MM.1S (cell line): ENCODE results near the gene HECTD3.
"Not testable (repeated sequence)": the region's sequence is repeated elsewhere in the genome, so short reads cannot be mapped to it uniquely, and the experiment has no call there.

Source experiments
- DNase-seq: peaks from one replicate; pipeline ENCODE4 v3.0.0-alpha.2; 2015
- H2AFZ ChIP-seq: fragments of 300-600 bp; sonication (generic); 2 replicates; pipeline ENCODE4 v1.6.0; 2016; ENCODE audit warnings: antibody characterized with exemption, low read length
- H3F3A ChIP-seq: fragments of 300-600 bp; sonication (generic); 2 replicates; pipeline ENCODE4 v1.6.1; 2016; ENCODE audit warnings: mild to moderate bottlenecking, antibody characterized with exemption, low read length, moderate library complexity, mixed read lengths; ENCODE audit not compliant: insufficient read depth
- H3K27ac ChIP-seq: fragments of 300-600 bp; sonication (generic); 2 replicates; pipeline ENCODE4 v1.5.1; 2016; ENCODE audit warnings: mild to moderate bottlenecking, low read length
- H3K27me3 ChIP-seq: fragments of 300-600 bp; sonication (generic); replicated peaks from 2 replicates; pipeline ENCODE4 v1.6.0; 2016; ENCODE audit warnings: low read length; ENCODE audit not compliant: insufficient read depth
- H3K36me3 ChIP-seq: fragments of 300-600 bp; sonication (generic); replicated peaks from 2 replicates; pipeline ENCODE4 v1.6.1; 2016; ENCODE audit warnings: mild to moderate bottlenecking, low read length, mixed read lengths; ENCODE audit not compliant: insufficient read depth
- H3K4me1 ChIP-seq: fragments of 300-600 bp; sonication (generic); 2 replicates; pipeline ENCODE4 v1.6.1; 2016; ENCODE audit warnings: low read length, mixed read lengths
- H3K4me2 ChIP-seq: fragments of 300-600 bp; sonication (generic); 2 replicates; pipeline ENCODE4 v1.6.0; 2016; ENCODE audit warnings: low read depth, low read length
- H3K4me3 ChIP-seq: fragments of 300-600 bp; sonication (generic); 2 replicates; pipeline ENCODE4 v1.5.1; 2016; ENCODE audit warnings: low read length, mixed read lengths
- H3K79me2 ChIP-seq: fragments of 300-600 bp; sonication (generic); 2 replicates; pipeline ENCODE4 v1.6.1; 2016; ENCODE audit warnings: mixed run types, low read length, mixed read lengths
- H3K9ac ChIP-seq: fragments of 300-600 bp; sonication (generic); 2 replicates; pipeline ENCODE4 v1.6.1; 2016; ENCODE audit warnings: low read length, mixed read lengths
- H3K9me2 ChIP-seq: fragments of 300-600 bp; sonication (generic); replicated peaks from 2 replicates; pipeline ENCODE4 v1.6.1; 2016; ENCODE audit warnings: mild to moderate bottlenecking, low read length, mixed read lengths; ENCODE audit not compliant: insufficient read depth
- H3K9me3 ChIP-seq: fragments of 300-600 bp; sonication (generic); replicated peaks from 2 replicates; pipeline ENCODE4 v1.6.1; 2016; ENCODE audit warnings: mild to moderate bottlenecking, low read length, mixed read lengths; ENCODE audit not compliant: insufficient read depth
- H4K20me1 ChIP-seq: fragments of 300-600 bp; sonication (generic); 2 replicates; pipeline ENCODE4 v1.6.1; 2016; ENCODE audit warnings: mild to moderate bottlenecking, low read length, moderate library complexity, mixed read lengths; ENCODE audit not compliant: insufficient read depth
- CTCF ChIP-seq: fragments of 300-600 bp; sonication (generic); IDR thresholded peaks from 2 replicates; pipeline ENCODE4 v1.5.1; 2016; ENCODE audit warnings: antibody characterized with exemption, low read length, mixed read lengths
- EZH2 ChIP-seq: fragments of 300-600 bp; sonication (generic); optimal IDR thresholded peaks from 2 replicates; pipeline ENCODE3; 2017; ENCODE audit warnings: low read depth, mild to moderate bottlenecking, antibody characterized with exemption, low read length, mixed read lengths
- EZH2phosphoT487 ChIP-seq: fragments of 300-600 bp; sonication (generic); IDR thresholded peaks from 2 replicates; pipeline ENCODE4 v1.6.1; 2018; ENCODE audit warnings: antibody characterized with exemption, low read length

The HECTD3 gene

GRCh38 chr1:45002650-45003645 lies 8.2 kb downstream of the HECTD3 start:
- no peak for TF ChIP-seq CTCF
- no peak for TF ChIP-seq EZH2phosphoT487
- TF ChIP-seq EZH2 = no peak
- no peaks in the 10 kb centered on the region for H3K27me3 ChIP-seq
- DNase-seq = no peak
- no peaks in the 10 kb centered on the region for H3K36me3 ChIP-seq
- no peak overlapping the region for H3K9ac ChIP-seq
- H3K79me2 ChIP-seq = no peaks in the 10 kb centered on the region
- H3K4me1 ChIP-seq = peaks cover 8% of the 10 kb centered on the region
- H2AFZ ChIP-seq = no peak overlapping the region
- no peaks in the 10 kb centered on the region for H3K9me2 ChIP-seq
- no peaks in the 10 kb centered on the region for H4K20me1 ChIP-seq
- H3K9me3 ChIP-seq = no peaks in the 10 kb centered on the region
- no peak overlapping the region for H3K4me3 ChIP-seq
- no peaks in the 10 kb centered on the region for H3F3A ChIP-seq
- no peak overlapping the region for H3K27ac ChIP-seq
- H3K4me2 ChIP-seq = no peak overlapping the region

GRCh38 chr1:45001576-45001975 lies 9.5 kb downstream of the HECTD3 start:
- not testable (repeated sequence) for DNase-seq, H3K4me2 ChIP-seq, H3K9ac ChIP-seq, H2AFZ ChIP-seq, H4K20me1 ChIP-seq, H3K79me2 ChIP-seq, H3K4me1 ChIP-seq, H3K27me3 ChIP-seq, H3F3A ChIP-seq, H3K9me2 ChIP-seq, H3K27ac ChIP-seq, H3K36me3 ChIP-seq, H3K9me3 ChIP-seq, H3K4me3 ChIP-seq

- no peaks in the 10 kb centered on the region for H3K9me3 ChIP-seq
- no peak for DNase-seq
- no peaks in the 10 kb centered on the region for H4K20me1 ChIP-seq
- no peak overlapping the region for H3K27ac ChIP-seq
- no peaks in the 10 kb centered on the region for H3K79me2 ChIP-seq
- peaks cover 8% of the 10 kb centered on the region for H3K4me1 ChIP-seq
- no peak overlapping the region for H3K4me3 ChIP-seq
- H3K27me3 ChIP-seq = no peaks in the 10 kb centered on the region
- H2AFZ ChIP-seq = no peak overlapping the region
- H3K4me2 ChIP-seq = no peak overlapping the region
- H3K9ac ChIP-seq = no peak overlapping the region
- H3K9me2 ChIP-seq = no peaks in the 10 kb centered on the region
- TF ChIP-seq CTCF (no peak), EZH2 (no peak), EZH2phosphoT487 (no peak)
- no peaks in the 10 kb centered on the region for H3K36me3 ChIP-seq
- H3F3A ChIP-seq = no peaks in the 10 kb centered on the region
Measured at GRCh38 chr1:45001011-45001481, 10.1 kb downstream of the HECTD3 start.

- Histone ChIP-seq H4K20me1 (no peaks in the 10 kb centered on the region), H3F3A (no peaks in the 10 kb centered on the region), H3K9ac (no peak overlapping the region), H3K27ac (no peak overlapping the region), H3K9me2 (no peaks in the 10 kb centered on the region), H2AFZ (no peak overlapping the region), H3K9me3 (no peaks in the 10 kb centered on the region), H3K36me3 (no peaks in the 10 kb centered on the region), H3K4me3 (no peak overlapping the region), H3K4me2 (no peak overlapping the region), H3K4me1 (peaks cover 8% of the 10 kb centered on the region), H3K27me3 (no peaks in the 10 kb centered on the region), H3K79me2 (no peaks in the 10 kb centered on the region)
- DNase-seq = no peak
- no peak for TF ChIP-seq CTCF
Measured at GRCh38 chr1:44999232-44999631, 11.9 kb downstream of the HECTD3 start.
